PC-3 (cell line): ENCODE measurements around the gene PLXNB3.

Experiments used
- EZH2 ChIP-seq: fragments of 300-600 bp; sonication (generic); IDR thresholded peaks from one replicate; pipeline ENCODE4 v1.6.1; 2017; ENCODE audit warnings: antibody characterized with exemption, mild to moderate bottlenecking, low read length; ENCODE audit not compliant: unreplicated experiment
- EZH2phosphoT487 ChIP-seq: fragments of 300-600 bp; sonication (generic); IDR thresholded peaks from 2 replicates; pipeline ENCODE4 v1.6.1; 2018; ENCODE audit warnings: mild to moderate bottlenecking, antibody characterized with exemption, low read length, borderline replicate concordance
- TF ChIP-seq, protein P1 (sequence below): fragments of 300-600 bp; sonication (generic); conservative IDR thresholded peaks from 2 replicates; pipeline ENCODE4 v1.5.1; 2017; ENCODE audit warnings: antibody characterized with exemption, low read depth, mild to moderate bottlenecking, low read length

DNA sequence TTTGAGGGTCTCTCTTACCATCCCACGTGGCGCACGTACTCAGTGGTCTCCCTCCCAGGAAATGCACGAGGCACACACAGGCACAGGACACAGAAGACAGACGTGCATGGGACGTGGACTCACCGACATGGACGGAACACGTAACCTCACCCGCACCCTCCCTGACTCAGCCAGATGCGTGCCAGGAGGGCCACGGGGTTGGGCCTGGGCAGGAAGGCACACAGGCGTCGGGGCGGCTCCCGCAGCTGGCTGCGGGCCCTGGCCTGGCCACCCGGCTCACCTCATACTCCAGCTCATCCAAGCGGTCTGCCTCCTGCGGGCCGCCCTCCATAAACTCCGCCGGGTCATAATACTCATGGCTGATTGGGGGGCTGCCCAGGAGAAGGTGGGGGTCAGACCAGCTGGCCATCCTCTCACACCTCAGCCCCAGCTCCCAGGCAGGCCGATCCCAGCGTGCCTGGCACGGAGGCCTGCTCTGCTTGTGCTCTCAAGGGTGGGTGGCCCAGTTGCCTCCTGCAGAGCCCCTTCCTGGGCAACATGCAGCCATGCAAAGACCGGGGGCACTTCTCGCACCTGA lies 43.0 kb downstream of the PLXNB3 start:
- TF ChIP-seq, protein P1, sequence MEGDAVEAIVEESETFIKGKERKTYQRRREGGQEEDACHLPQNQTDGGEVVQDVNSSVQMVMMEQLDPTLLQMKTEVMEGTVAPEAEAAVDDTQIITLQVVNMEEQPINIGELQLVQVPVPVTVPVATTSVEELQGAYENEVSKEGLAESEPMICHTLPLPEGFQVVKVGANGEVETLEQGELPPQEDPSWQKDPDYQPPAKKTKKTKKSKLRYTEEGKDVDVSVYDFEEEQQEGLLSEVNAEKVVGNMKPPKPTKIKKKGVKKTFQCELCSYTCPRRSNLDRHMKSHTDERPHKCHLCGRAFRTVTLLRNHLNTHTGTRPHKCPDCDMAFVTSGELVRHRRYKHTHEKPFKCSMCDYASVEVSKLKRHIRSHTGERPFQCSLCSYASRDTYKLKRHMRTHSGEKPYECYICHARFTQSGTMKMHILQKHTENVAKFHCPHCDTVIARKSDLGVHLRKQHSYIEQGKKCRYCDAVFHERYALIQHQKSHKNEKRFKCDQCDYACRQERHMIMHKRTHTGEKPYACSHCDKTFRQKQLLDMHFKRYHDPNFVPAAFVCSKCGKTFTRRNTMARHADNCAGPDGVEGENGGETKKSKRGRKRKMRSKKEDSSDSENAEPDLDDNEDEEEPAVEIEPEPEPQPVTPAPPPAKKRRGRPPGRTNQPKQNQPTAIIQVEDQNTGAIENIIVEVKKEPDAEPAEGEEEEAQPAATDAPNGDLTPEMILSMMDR, result no peak
- TF ChIP-seq EZH2 (no peak), EZH2phosphoT487 (no peak)
